NCI-H526 (cell line): ENCODE measurements around the gene CTNNA1.
"Not testable (repeated sequence)": the region's sequence is repeated elsewhere in the genome, so short reads cannot be mapped to it uniquely, and the experiment has no call there.

Experiments
- DNase-seq, 2 experiments: peaks; one replicate each; lab custom pipeline; 2025; lab: John Stamatoyannopoulos, UW

CTNNA1 gene, protein sequence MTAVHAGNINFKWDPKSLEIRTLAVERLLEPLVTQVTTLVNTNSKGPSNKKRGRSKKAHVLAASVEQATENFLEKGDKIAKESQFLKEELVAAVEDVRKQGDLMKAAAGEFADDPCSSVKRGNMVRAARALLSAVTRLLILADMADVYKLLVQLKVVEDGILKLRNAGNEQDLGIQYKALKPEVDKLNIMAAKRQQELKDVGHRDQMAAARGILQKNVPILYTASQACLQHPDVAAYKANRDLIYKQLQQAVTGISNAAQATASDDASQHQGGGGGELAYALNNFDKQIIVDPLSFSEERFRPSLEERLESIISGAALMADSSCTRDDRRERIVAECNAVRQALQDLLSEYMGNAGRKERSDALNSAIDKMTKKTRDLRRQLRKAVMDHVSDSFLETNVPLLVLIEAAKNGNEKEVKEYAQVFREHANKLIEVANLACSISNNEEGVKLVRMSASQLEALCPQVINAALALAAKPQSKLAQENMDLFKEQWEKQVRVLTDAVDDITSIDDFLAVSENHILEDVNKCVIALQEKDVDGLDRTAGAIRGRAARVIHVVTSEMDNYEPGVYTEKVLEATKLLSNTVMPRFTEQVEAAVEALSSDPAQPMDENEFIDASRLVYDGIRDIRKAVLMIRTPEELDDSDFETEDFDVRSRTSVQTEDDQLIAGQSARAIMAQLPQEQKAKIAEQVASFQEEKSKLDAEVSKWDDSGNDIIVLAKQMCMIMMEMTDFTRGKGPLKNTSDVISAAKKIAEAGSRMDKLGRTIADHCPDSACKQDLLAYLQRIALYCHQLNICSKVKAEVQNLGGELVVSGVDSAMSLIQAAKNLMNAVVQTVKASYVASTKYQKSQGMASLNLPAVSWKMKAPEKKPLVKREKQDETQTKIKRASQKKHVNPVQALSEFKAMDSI

DNA sequence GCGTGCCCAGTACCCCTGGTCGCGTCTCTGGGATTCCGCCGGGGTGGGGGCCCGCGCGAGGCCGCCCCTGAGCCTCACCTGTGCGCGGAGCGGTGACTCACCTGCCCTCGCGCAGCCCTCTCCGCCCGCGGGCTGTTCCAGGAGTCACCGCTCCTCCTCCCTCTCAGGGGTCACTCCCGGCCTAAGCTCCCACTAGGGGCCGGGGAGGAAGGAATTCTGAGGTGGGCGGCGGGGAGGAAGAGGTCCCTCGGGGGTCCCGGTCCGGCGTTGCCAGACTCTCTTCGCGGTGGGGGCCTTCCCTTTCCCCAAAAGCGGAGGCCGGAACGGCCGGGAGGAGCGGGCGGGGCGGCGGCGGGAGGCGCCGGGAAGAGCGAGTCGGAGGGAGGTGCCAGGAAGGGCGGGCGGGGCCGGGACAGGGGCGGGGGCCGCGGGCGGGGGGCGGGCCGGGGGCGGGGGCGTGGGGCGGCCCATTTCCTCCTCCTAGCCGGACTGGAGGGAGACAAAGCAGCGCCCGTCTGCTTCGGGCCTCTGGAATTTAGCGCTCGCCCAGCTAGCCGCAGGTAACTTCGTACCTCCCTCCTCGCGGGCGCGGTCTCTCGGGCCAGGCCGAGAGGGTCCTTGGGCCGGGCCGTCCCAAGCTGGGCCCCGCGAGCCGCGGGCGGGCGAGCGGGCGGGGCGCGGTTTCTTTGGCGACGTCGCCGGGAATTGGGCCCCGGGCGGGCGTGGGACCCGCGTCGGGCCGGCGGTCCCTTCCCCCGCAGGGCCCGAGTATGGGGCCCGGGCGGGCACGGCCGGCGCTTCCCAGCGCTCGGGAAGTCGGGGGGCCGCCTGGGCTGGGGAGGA, at the start of gene CTNNA1:
CTNNA1 (plus strand) TSS at position 475 of the 843 bp plus-strand sequence. CDS start 28,500 bp downstream, outside the sequence.
- peak; percentile 57 to 86 for DNase-seq

DNA sequence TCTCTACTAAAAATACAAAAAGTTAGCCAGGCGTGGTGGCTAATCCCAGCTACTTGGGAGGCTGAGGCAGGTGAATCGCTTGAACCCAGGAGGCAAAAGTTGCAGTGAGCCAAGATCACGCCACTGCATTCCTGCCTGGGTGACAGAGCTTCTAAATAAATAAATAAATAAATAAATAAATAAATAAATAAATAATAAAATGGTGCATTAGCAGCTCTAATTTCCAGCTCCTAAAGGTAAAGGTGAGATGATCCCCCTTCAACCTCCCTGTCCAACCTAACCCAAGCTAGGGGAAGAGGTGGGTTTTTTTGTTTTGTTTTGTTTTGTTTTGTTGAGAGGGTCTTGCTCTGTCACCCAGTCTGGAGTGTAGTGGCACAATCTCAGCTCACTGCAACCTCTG, 49.4 kb upstream of the CTNNA1 start:
- DNase-seq: not testable (repeated sequence)

DNA sequence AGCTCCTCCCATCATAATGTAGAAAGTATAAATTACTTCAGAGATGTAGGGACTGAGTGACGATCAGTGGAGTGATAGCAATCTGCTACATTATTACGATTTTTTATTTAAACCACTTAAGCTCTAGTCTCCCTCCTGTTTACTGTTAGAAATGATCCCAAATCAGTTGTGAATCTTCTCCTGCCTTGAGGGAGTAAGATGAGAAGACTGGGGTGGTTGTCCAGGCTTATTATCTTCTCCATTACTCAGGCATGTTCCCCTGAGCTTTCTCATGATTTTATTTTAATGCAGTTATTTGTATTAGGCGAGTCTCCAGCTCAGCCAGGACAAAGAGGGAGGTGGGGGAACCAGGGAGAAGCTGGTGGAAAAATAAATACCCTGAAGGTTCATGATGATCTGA, 48.2 kb upstream of the CTNNA1 start:
- DNase-seq: no peak

DNA sequence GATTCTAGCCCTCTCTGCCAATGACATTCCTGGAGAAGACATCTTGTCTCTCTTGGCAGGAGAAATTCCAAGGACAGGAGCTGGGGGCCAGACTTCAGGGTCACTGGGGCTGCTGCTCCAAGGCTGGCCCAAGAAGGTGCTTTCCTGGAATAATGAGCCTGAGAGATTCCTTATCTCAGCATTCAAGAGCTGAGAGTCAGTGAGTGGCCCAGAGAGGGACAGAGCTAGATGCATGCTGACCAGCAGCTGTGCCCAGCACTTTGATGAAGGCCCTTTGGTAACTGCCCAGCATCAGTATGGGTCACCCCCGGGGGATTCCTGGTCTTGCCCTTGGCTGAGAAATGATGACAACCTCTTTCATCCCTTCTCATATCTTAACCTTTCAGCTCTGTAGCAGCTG, 47.7 kb upstream of the CTNNA1 start:
- DNase-seq: no peak

DNA sequence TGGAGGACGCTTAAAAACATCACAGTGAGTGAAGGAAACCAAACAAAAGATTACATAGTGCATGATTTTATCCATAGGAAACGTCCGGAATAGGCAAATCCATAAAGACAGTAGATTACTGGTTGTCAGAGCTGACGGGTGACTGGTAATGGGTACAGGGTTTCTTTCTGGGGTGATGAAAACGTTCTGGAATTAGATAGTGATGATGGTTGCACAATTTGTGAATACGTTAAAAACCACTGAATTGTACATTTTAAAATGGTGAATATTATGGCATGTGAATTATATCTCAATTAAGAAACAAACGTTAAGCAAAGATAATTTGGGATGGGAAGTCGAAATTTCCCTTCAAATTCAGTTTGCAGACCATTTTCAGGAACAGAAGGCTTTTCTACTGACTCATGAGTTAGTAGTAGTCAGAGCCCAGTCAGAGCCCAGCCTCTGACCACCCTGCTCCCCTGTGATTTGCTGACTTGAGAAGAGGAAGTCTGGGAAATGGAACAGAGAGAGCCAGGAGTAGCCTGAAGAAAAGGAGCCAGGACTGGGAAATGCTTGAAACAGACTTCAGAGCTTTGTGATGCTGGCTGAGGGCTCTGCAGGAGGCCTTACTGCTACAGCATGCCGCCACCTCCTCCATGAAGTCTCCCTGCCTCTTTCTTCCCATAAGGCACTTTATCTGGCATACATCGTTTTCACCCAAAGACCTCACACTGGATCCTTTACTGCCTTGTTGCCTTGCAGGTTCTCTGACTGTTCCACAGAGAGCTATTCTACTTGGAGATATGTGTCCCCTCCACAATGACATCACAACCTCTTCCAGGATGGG, 46.4 kb upstream of the CTNNA1 start:
- DNase-seq: no peak

DNA sequence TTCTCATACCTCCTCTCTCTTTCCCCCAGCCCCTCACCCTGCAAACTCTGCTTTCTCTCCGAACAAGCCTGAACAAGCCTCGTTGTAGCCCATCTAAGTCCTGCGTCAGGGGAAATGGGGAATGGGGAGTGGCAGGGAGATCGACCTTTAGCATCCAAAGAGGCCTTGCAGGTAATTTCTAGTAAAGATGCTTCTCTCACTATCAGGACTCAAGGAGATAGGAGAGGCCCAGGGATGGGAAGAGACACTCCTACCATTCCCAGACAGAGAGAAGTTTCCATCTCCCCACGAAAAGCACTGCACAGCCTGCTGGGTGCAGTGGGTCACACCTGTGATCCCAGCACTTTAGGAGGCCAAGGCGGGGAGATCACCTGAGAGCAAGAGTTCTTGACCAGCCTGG, 44.4 kb upstream of the CTNNA1 start:
- no peak for DNase-seq

DNA sequence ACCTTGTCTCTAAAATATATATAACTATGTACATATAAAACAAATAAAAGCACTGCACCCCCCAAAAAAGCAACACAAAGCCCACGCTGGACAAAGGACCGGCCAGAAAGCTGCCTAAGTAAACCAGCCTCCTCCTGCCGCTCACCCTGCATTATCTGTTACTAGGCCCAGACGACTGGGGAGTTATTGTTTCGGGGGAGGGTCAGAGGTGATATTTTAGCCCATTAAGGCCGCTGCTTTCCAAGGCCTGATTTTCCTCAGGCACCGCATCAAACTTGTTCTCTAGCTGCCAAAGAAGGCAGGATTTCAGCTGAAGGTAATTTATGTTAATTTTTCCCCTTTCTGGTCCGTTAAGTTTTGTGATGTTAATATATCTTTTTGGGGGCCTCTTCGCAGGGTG, 44.0 kb upstream of the CTNNA1 start:
- no peak for DNase-seq

DNA sequence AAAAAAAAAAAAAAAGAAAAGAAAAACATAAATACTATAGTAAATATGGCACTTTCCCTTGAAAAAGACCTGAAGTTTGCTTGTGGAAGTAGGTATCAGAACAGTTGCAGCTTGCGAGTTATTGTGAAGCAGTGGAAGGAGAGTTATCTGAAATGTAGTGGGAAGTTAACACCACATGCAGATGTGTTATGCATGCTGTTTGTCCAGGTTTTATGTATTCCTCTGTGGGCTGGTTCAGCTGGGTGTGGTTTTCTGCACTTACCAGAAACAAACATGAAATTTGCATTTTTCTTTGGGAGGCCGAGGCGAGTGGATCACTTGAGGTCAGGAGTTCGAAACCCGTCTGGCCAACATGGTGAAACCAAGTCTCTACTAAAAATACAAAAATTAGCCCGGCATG, 42.1 kb upstream of the CTNNA1 start:
- DNase-seq: peak; percentile 58 to 72

DNA sequence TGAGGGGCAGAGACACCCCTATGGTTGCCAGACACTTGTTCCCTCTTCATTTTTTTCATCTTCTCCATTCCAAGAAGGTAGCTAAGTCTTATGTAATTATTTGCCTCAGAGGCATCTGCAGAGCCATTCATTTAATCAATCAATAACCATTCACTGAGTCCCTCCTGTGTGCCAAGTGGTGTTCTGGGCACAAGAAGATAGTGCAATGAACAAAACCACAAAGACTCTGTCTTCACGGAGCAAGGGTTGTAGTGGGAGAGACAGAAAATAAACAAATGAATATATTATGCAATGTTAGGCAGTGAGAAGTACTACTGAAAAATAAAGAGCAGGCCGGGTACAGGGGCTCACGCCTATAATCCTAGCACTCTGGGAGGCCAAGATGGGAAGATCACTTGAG, 41.4 kb upstream of the CTNNA1 start:
- no peak for DNase-seq

DNA sequence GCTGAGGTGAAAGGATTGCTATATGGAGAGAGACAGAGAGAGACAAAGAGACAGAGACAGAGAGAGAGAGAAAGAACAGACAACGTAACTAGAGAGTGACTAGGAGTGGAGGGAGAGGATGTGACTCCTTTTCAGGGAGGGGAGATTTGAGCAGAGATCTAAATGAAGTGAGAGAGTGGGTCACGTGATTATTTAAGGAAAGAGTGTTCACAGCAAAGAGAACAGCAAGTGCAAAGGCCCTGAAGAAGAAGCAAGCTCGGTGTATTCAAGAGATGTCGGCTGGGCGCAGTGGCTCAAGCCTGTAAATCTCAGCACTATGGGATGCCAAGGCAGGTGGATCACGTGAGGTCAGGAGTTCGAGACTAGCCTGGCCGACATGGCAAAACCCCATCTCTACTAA, 40.9 kb upstream of the CTNNA1 start:
- DNase-seq: no peak

DNA sequence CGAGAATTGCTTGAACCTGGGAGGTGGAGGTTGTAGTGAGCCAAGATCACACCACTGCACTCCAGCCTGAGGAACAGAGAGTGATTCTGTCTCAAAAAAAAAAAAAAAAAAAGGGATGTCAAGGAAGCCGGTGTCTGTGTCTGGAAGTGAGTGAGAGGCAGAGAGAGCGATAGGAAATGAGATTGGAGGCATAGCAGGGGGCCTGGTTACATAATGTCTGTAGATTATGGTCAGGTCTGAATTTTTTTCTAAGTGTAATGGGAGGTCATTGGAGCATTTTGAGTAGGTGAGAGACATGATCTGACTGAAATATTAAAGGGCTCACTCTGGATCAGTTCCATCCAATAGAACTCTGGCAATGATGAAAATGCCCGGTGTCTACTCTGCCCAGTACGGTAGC, 40.4 kb upstream of the CTNNA1 start:
- no peak for DNase-seq

DNA sequence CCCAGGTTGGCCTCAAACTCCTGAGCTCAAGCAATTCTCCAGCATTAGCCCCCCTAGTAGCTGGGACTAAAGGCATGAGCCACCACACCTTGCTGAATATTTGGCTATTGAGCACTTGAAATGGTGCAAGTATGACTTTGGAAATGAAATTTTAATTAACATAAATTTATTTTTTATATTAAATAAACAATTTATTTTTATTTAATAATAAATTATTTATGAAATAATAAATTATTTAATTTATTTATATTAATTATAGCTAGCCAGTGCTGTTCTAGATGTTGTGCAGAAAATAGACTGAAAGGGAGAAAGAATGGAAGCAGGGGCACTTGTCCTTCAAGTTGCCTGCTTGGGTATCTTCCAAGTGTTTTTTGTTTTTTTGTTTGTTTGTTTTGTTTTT, 40.0 kb upstream of the CTNNA1 start:
- DNase-seq: no peak

DNA sequence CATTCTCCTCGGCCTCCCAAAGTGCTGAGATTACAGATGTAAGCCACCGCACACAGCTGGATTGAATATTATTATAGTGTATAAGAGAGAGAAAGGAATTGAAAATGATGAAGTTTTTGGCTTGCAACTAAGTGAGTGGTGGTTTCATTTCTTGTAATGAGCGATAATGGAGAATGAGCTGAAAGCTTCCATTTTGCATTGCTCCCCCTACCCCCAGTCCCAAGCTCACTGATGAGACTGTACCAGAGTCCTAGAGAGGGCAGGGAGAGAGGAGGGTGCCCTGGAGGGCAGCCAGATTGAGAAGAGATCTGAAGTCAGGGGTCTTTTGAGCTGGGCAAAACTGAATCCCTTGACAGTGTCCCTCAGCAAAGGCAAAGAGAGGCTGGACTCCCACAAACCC, 38.5 kb upstream of the CTNNA1 start:
- DNase-seq: no peak

DNA sequence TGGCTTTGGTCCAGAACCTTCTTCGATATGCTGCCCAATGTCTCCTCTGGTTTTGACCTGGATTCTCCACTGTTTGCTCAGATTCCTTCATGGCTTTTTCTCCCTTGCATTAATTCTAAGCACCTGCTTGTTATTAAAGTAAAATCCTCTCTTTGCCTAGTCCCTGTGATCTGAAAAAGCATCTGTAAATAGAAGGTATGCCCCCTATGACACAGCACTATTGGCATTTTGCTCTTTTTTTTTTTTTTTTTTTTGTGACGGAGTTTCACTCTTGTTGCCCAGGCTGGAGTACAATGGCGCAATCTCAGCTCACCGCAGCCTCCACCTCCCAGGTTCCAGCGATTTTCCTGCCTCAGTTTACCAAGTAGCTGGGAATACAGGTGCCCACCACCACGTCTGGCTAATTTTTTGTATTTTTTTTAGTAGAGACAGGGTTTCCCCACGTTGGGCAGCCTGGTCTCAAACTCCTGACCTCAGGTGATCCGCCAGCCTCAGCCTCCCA, 37.2 kb upstream of the CTNNA1 start:
- DNase-seq: not testable (repeated sequence)

DNA sequence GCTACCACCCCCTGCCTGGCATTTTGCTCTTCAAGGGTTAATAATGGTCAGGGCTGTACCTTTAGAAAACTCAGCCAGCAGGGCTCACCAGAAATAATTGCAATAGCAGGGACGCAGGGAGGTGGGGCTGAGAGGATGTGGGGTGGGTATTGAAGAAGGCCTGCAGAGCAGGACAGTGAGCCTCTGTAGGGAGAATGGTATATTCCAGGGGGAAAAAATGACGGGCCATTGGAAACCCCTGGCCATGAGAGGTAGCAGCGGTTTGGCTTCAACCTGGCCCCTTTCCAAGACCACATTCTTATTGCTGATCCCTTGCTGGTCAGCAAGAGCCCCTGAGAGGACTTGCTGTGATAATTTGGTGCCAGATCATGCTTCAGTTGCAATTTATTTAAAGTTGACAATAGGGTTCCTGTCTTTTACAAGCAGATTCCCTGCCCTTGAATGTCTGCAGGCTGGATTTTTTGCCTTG, 36.7 kb upstream of the CTNNA1 start:
- peak in 1 of 2 experiments; percentile 43 for DNase-seq

DNA sequence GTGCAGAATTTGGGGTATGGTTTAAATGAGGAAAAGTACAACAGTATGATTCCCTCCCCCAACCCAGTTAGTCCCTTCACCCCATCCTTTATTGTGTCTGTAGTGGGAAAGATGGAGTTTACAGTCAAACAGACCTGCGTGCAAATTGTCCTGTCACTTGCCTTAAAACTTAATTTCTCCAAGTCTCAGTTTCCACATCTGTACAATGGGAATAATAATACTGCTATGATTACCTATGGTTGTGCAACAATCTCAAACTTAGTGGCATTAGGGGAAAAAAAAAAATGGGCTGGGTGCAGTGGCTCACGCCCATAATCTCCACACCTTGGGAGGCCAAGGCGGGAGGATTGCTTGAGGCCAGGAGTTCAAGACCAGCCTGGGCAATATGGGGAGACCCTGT, 35.8 kb upstream of the CTNNA1 start:
- DNase-seq: no peak

DNA sequence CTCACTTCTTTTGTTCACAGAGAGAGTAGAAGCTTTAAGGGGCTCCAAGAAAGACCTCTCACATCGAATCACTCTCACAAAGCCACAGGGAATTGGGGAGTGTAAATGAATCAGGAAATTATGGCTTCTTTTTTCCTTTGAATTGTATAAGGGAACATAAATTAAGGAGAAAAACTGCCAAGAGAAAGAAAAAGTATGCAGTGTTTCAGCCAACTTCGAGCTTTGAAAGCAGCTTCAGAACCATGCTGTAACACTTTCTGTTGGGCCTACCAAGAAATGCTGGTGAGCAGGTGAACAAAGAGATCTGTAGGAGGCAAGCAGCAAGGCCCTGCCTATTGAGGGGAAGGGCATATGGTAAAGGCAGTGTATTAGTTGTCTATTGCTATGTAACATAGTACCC, 33.4 kb upstream of the CTNNA1 start:
- no peak for DNase-seq

DNA sequence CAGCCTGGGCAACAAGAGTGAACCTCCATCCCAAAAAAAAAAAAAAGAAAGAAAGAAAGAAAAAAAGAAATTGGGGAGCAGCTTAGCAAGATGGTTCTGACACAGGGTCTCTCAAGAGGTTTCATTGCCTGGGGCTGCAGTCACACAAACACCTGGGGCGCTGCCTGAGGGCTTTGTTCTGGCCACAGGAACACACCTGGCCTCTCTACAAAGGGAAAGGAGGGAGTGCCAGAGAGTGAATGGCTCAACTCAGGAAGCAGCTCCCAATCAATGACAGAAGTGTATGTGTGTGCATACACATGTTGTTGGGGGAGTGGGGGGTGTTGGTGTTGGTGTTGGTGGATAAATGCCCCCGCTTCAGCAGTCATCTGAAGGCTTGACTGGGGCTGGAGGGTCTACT, 32.4 kb upstream of the CTNNA1 start:
- DNase-seq: no peak

DNA sequence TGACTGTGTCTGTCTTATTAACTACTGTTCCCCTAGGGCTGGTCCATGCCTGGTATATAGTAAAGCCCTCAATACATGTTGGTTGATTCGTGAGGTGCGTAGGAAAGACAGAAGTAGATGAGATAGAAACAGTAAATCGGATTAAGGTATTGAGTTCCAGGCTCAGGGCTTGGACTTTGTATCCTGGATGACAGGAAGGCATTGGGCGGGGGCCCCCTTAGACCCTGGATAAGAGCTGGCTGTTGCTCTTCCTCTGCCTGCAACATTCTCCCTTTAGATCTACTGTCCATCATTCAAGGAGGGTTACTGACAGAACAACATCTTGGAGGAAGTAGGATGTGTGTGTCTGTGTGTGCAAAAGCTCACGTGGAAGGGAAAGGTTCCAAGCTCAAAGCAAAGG, 31.2 kb upstream of the CTNNA1 start:
- DNase-seq: no peak

DNA sequence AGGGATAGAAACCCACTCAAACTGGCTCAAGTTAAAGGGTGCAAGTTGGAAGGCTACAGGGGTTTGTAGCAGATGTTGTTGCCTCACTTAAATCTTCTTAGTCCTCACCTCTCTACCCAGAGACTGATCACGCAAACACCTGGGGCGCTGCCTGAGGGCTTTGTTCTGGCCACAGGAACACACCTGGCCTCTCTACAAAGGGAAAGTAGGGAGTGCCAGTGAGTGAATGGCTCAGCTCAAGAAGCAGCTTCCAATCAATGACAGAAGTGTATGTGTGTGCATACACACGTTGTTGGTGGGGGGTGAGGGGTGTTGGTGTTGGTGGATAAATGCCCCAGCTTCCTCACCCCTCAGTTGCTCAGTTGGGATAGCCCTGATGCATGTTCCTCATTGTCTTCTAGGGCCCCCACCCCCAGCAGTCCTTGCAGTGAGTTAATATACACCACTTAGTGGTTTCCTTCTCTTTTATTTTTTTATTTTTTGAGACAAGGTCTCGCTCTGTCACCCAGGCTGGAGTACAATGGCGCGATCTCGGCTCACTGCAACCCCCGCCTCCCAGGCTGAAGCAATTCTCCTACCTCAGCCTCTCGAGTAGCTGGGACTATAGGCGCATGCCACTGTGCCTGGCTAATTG, 30.6 kb upstream of the CTNNA1 start:
- peak; percentile 20 to 42 for DNase-seq
